ENCODE data around the gene SCN4B.

The SCN4B gene

GRCh38 chr11:118172356-118172755, 19.7 kb upstream of the SCN4B start:
- no peak overlapping the region for H3K27ac ChIP-seq (ENCODE audit: insufficient read depth, low read length, poor library complexity, severe bottlenecking)
- H3K27me3 ChIP-seq (replicated peaks; ENCODE audit: control insufficient read depth, insufficient read depth, low read length, poor library complexity, severe bottlenecking), result no peaks in the 10 kb centered on the region
- H3K4me1 ChIP-seq (ENCODE audit: control insufficient read depth, insufficient read depth, low read length, poor library complexity, severe bottlenecking), result peaks cover 6% of the 10 kb centered on the region
- no peaks in the 10 kb centered on the region for H3K36me3 ChIP-seq (ENCODE audit: control insufficient read depth, insufficient read depth, low read length)
- no peaks in the 10 kb centered on the region for H3K9me3 ChIP-seq (ENCODE audit: control insufficient read depth, low read length)
- no peak for DNase-seq
- no peak overlapping the region for H3K4me3 ChIP-seq (ENCODE audit: insufficient read depth, low read depth, low read length, poor library complexity, severe bottlenecking)

DNA sequence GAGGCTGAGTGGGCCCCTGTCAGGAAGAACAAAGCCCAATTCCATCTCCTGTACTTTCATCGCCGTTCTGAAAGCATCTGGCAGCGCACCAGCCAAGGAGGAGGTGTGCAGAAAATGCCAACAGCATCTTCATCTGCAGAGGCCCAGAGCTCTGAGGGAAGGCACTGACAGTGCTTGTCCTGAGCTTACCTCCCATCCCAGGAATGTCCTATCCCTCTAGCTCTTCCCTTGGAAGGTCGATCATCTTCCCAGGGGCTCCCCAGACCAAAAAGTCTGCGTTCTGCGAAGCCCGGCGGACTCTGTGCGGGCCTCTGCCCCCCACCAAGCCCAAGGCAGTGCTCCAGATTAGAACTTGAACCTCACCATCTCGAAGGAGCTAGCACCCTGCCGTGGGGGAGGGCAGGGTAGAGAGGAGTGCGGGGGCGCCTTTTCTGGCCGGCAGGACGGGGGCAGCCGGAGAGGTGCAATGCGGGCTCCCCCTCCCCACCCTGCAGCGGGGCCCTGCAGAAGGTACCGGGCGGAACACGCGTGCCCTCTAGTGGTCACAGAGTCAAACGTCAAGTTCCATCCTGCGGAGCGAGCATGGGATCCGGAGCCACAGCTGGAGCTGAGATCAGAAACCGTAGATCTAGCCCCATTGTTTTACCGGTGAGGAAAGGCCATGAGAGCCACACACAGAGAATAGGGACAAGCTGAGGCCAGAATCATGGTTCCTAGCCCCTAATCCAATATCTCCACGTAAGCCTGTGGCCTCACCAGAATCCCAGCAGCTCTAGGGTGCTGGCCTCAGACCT, 18.8 kb upstream of the SCN4B start:
- H3K4me3 ChIP-seq (ENCODE audit: insufficient read depth, low read depth, low read length, poor library complexity, severe bottlenecking), result no peak overlapping the region
- no peak overlapping the region for H3K27ac ChIP-seq (ENCODE audit: insufficient read depth, low read length, poor library complexity, severe bottlenecking)
- H3K36me3 ChIP-seq (ENCODE audit: control insufficient read depth, insufficient read depth, low read length), result no peaks in the 10 kb centered on the region
- H3K4me1 ChIP-seq (ENCODE audit: control insufficient read depth, insufficient read depth, low read length, poor library complexity, severe bottlenecking), result peaks cover 6% of the 10 kb centered on the region
- H3K9me3 ChIP-seq (ENCODE audit: control insufficient read depth, low read length), result no peaks in the 10 kb centered on the region
- no peaks in the 10 kb centered on the region for H3K27me3 ChIP-seq (replicated peaks; ENCODE audit: control insufficient read depth, insufficient read depth, low read length, poor library complexity, severe bottlenecking)
- DNase-seq, result peak; percentile 38 to 58 (median 39)

DNA sequence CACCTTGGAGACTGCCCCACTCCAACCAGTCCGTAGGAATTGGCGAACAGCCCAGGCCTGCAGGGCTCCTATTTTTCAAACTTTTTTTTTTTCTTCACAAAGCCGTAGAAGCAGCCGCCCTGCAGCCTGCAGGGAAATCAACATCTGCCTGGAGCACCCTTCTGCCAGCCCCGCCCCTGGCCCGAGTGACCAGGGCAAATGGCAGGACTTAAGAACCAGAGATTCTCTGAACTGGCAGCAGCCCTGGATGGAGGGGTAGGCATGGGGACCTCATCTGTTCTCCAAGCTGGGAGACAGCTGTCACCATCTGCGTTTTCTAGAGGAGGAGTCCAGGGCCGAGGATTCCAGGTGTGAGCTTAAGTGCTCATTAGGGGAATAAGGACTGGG, 18.3 kb upstream of the SCN4B start:
- H3K27ac ChIP-seq (ENCODE audit: insufficient read depth, low read length, poor library complexity, severe bottlenecking), result no peak overlapping the region
- no peak for DNase-seq
- no peaks in the 10 kb centered on the region for H3K36me3 ChIP-seq (ENCODE audit: control insufficient read depth, insufficient read depth, low read length)

GRCh38 chr11:118170231-118170630, 17.6 kb upstream of the SCN4B start:
- no peaks in the 10 kb centered on the region for H3K36me3 ChIP-seq (ENCODE audit: control insufficient read depth, insufficient read depth, low read length)
- H3K4me1 ChIP-seq (ENCODE audit: control insufficient read depth, insufficient read depth, low read length, poor library complexity, severe bottlenecking), result peaks cover 6% of the 10 kb centered on the region
- H3K4me3 ChIP-seq (ENCODE audit: insufficient read depth, low read depth, low read length, poor library complexity, severe bottlenecking), result no peak overlapping the region
- no peak for DNase-seq
- H3K27ac ChIP-seq (ENCODE audit: insufficient read depth, low read length, poor library complexity, severe bottlenecking), result no peak overlapping the region
- H3K27me3 ChIP-seq (replicated peaks; ENCODE audit: control insufficient read depth, insufficient read depth, low read length, poor library complexity, severe bottlenecking), result no peaks in the 10 kb centered on the region
- H3K9me3 ChIP-seq (ENCODE audit: control insufficient read depth, low read length), result no peaks in the 10 kb centered on the region

More for the DNA sequence above, 18.3 kb upstream of the SCN4B start:
- no peaks in the 10 kb centered on the region for H3K9me3 ChIP-seq (ENCODE audit: control insufficient read depth, low read length)
- H3K4me1 ChIP-seq (ENCODE audit: control insufficient read depth, insufficient read depth, low read length, poor library complexity, severe bottlenecking), result peaks cover 6% of the 10 kb centered on the region
- H3K27me3 ChIP-seq (replicated peaks; ENCODE audit: control insufficient read depth, insufficient read depth, low read length, poor library complexity, severe bottlenecking), result no peaks in the 10 kb centered on the region
- no peak overlapping the region for H3K4me3 ChIP-seq (ENCODE audit: insufficient read depth, low read depth, low read length, poor library complexity, severe bottlenecking)

- no peaks in the 10 kb centered on the region for H3K9me3 ChIP-seq (ENCODE audit: control insufficient read depth, low read length)
- no peaks in the 10 kb centered on the region for H3K36me3 ChIP-seq (ENCODE audit: control insufficient read depth, insufficient read depth, low read length)
- H3K4me3 ChIP-seq (ENCODE audit: insufficient read depth, low read depth, low read length, poor library complexity, severe bottlenecking), result no peak overlapping the region
- no peak overlapping the region for H3K27ac ChIP-seq (ENCODE audit: insufficient read depth, low read length, poor library complexity, severe bottlenecking)
- H3K4me1 ChIP-seq (ENCODE audit: control insufficient read depth, insufficient read depth, low read length, poor library complexity, severe bottlenecking), result peaks cover 6% of the 10 kb centered on the region
- no peaks in the 10 kb centered on the region for H3K27me3 ChIP-seq (replicated peaks; ENCODE audit: control insufficient read depth, insufficient read depth, low read length, poor library complexity, severe bottlenecking)
- DNase-seq, result no peak
Observed at GRCh38 chr11:118169300-118170140, 16.9 kb upstream of the SCN4B start.

GRCh38 chr11:118168751-118169150, 16.1 kb upstream of the SCN4B start:
- Histone ChIP-seq H3K27ac (ENCODE audit: insufficient read depth, low read length, poor library complexity, severe bottlenecking) (no peak overlapping the region), H3K27me3 (replicated peaks; ENCODE audit: control insufficient read depth, insufficient read depth, low read length, poor library complexity, severe bottlenecking) (no peaks in the 10 kb centered on the region), H3K9me3 (ENCODE audit: control insufficient read depth, low read length) (no peaks in the 10 kb centered on the region), H3K4me3 (ENCODE audit: insufficient read depth, low read depth, low read length, poor library complexity, severe bottlenecking) (no peak overlapping the region), H3K36me3 (ENCODE audit: control insufficient read depth, insufficient read depth, low read length) (no peaks in the 10 kb centered on the region), H3K4me1 (ENCODE audit: control insufficient read depth, insufficient read depth, low read length, poor library complexity, severe bottlenecking) (peaks cover 6% of the 10 kb centered on the region)
- no peak for DNase-seq

- H3K27ac ChIP-seq (ENCODE audit: insufficient read depth, low read length, poor library complexity, severe bottlenecking), result no peak overlapping the region
- H3K4me1 ChIP-seq (ENCODE audit: control insufficient read depth, insufficient read depth, low read length, poor library complexity, severe bottlenecking), result peaks cover 6% of the 10 kb centered on the region
- no peak for DNase-seq
- H3K4me3 ChIP-seq (ENCODE audit: insufficient read depth, low read depth, low read length, poor library complexity, severe bottlenecking), result no peak overlapping the region
- H3K27me3 ChIP-seq (replicated peaks; ENCODE audit: control insufficient read depth, insufficient read depth, low read length, poor library complexity, severe bottlenecking), result no peaks in the 10 kb centered on the region
- no peaks in the 10 kb centered on the region for H3K9me3 ChIP-seq (ENCODE audit: control insufficient read depth, low read length)
- H3K36me3 ChIP-seq (ENCODE audit: control insufficient read depth, insufficient read depth, low read length), result no peaks in the 10 kb centered on the region
Observed at GRCh38 chr11:118168316-118168715, 15.7 kb upstream of the SCN4B start.

DNA sequence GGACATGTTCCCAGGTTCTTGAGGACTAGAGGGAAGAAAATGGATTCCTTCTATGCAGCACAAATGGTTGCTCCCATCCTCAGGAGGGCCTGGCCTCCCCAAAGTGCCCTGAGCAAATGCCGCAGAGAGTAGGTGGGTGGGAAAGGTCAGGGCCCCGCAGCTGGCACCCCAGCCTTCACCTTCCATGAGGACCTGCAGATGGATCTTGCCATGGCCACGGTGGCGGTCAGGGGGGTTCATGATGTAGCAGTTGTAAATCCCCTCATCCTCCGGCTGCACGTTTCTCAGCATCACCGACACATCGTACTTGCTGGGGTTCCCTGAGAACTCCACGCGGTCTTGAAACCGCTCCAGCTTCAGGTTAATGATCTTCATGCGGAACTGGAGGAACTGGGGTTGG, 15.3 kb upstream of the SCN4B start:
- no peak overlapping the region for H3K27ac ChIP-seq (ENCODE audit: insufficient read depth, low read length, poor library complexity, severe bottlenecking)
- H3K9me3 ChIP-seq (ENCODE audit: control insufficient read depth, low read length), result no peaks in the 10 kb centered on the region
- no peaks in the 10 kb centered on the region for H3K27me3 ChIP-seq (replicated peaks; ENCODE audit: control insufficient read depth, insufficient read depth, low read length, poor library complexity, severe bottlenecking)
- H3K4me1 ChIP-seq (ENCODE audit: control insufficient read depth, insufficient read depth, low read length, poor library complexity, severe bottlenecking), result peaks cover 6% of the 10 kb centered on the region
- H3K36me3 ChIP-seq (ENCODE audit: control insufficient read depth, insufficient read depth, low read length), result no peaks in the 10 kb centered on the region
- no peak overlapping the region for H3K4me3 ChIP-seq (ENCODE audit: insufficient read depth, low read depth, low read length, poor library complexity, severe bottlenecking)
- no peak for DNase-seq

DNA sequence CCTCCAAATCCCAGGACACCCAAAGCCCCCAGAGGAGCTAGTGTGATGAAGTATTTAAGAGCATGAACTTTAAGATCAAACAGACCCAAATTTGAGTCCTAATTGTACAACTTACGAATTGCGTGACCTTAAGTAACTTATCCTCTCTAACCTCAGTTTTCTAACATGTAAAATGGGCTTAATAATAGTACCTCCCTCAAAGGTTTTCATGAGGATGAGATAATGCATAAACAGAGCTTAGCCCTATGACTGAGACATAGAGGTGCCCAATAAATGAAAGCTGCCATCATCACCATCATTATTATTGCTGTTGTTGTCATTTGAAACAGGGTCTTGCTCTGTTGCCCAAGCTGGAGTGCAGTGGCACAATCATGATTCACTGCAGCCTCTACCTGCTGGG, 14.6 kb upstream of the SCN4B start:
- Histone ChIP-seq H3K9me3 (ENCODE audit: control insufficient read depth, low read length) (no peaks in the 10 kb centered on the region), H3K36me3 (ENCODE audit: control insufficient read depth, insufficient read depth, low read length) (no peaks in the 10 kb centered on the region), H3K4me1 (ENCODE audit: control insufficient read depth, insufficient read depth, low read length, poor library complexity, severe bottlenecking) (peaks cover 6% of the 10 kb centered on the region), H3K27ac (ENCODE audit: insufficient read depth, low read length, poor library complexity, severe bottlenecking) (no peak overlapping the region), H3K4me3 (ENCODE audit: insufficient read depth, low read depth, low read length, poor library complexity, severe bottlenecking) (no peak overlapping the region), H3K27me3 (replicated peaks; ENCODE audit: control insufficient read depth, insufficient read depth, low read length, poor library complexity, severe bottlenecking) (no peaks in the 10 kb centered on the region)
- DNase-seq, result no peak

GRCh38 chr11:118166641-118167040, 14.0 kb upstream of the SCN4B start:
- Histone ChIP-seq H3K9me3 (ENCODE audit: control insufficient read depth, low read length) (no peaks in the 10 kb centered on the region), H3K4me3 (ENCODE audit: insufficient read depth, low read depth, low read length, poor library complexity, severe bottlenecking) (no peak overlapping the region), H3K4me1 (ENCODE audit: control insufficient read depth, insufficient read depth, low read length, poor library complexity, severe bottlenecking) (peaks cover 4% of the 10 kb centered on the region), H3K27ac (ENCODE audit: insufficient read depth, low read length, poor library complexity, severe bottlenecking) (no peak overlapping the region), H3K36me3 (ENCODE audit: control insufficient read depth, insufficient read depth, low read length) (no peaks in the 10 kb centered on the region), H3K27me3 (replicated peaks; ENCODE audit: control insufficient read depth, insufficient read depth, low read length, poor library complexity, severe bottlenecking) (no peaks in the 10 kb centered on the region)
- no peak for DNase-seq
